Testis (tissue), 2 donors: Measurements from ENCODE around the gene NCF2.

Experiments
- CTCF ChIP-seq, 3 experiments: fragments of 450-650 bp in 2 of 3; fragments of 200-600 bp in 1 of 3; sonication (generic) in 1 of 3; IDR thresholded peaks; one replicate each; pipeline ENCODE4 v1.5.1; 2016 to 2019; ENCODE audit warnings: antibody characterized with exemption in 3 of 3, mild to moderate bottlenecking in 2 of 3, moderate library complexity in 1 of 3
- POLR2A ChIP-seq: fragments of 450-650 bp; IDR thresholded peaks from one replicate; pipeline ENCODE4 v1.6.1; 2017; ENCODE audit warnings: antibody characterized with exemption, mild to moderate bottlenecking, moderate library complexity

GRCh38 chr1:183619781-183620180, 29.5 kb upstream of the NCF2 start:
- TF ChIP-seq CTCF (IDR thresholded peaks at IDR 0.05), result no peak
- TF ChIP-seq POLR2A, result no peak
